GM18526 (cell line): Measurements from ENCODE around the gene OSBPL1A.
A peak's percentile ranks its signal among the peaks of the same experiment; 100 is the strongest.

ENCODE experiments used
- POLR2A ChIP-seq: IDR thresholded peaks from 3 replicates; pipeline ENCODE4 v1.6.1; 2011; ENCODE audit not compliant: insufficient read length; ENCODE audit errors: extremely low read depth

Gene OSBPL1A

GRCh38 chr18:24397694-24398368 is at the start of gene OSBPL1A:
OSBPL1A (minus strand) TSS chr18:24397824; CDS start chr18:24377533, 20,291 bp downstream.
- no peak for TF ChIP-seq POLR2A

- TF ChIP-seq POLR2A = no peak
Measured at GRCh38 chr18:24446953-24447538, 49.4 kb upstream of the OSBPL1A start.

DNA sequence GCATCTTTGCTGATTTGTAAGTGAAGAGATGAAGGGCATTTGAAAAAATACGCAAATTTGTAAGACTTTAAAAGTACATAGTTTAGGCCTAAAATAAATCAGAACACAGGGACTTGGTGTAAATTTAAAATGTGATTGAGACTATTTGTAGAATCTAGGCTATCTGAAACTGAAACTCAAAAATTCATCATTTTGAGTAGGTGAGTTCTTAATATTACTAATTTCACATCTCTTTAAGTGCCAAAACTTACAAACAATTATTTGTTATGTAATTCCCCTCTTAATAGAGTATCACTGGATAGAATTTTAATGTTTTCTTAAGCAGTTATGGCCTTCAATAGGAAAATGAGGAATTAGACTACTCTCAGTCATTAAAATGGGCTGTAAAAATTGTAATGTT is 48.8 kb upstream of the OSBPL1A start:
- no peak for TF ChIP-seq POLR2A

- TF ChIP-seq POLR2A = no peak
Measured at GRCh38 chr18:24443870-24444269, 46.2 kb upstream of the OSBPL1A start.

GRCh38 chr18:24436939-24437338 is 39.3 kb upstream of the OSBPL1A start:
- no peak for TF ChIP-seq POLR2A

GRCh38 chr18:24432618-24433017 is 35.0 kb upstream of the OSBPL1A start:
- TF ChIP-seq POLR2A = no peak

GRCh38 chr18:24429188-24429587 is 31.6 kb upstream of the OSBPL1A start:
- no peak for TF ChIP-seq POLR2A

GRCh38 chr18:24428709-24429108 is 31.1 kb upstream of the OSBPL1A start:
- TF ChIP-seq POLR2A = no peak

DNA sequence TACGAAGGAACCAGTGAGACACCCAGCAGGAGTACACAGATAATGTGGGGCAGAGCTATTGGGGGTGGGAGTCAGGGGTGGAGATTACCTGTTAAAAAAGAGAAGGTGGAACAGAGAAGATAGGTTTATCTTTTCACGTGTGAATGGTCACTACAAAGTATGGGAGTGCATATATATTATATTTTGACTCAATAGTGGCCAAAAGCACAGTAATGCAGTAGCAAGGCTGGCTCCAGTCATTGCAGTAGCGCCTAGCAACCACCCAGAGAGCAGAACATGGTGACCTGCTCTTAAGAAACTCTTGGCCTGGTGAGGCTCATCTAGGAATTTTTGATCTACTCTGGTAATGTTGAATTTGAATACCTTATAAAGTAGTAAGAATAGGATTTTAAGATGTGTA is 29.9 kb upstream of the OSBPL1A start:
- TF ChIP-seq POLR2A = no peak

GRCh38 chr18:24426398-24427294 is 29.0 kb upstream of the OSBPL1A start, which contains the start of gene IMPACT:
IMPACT (plus strand) TSS chr18:24426670; CDS start chr18:24426757, 87 bp downstream.
- peak; percentile 55 for TF ChIP-seq POLR2A

DNA sequence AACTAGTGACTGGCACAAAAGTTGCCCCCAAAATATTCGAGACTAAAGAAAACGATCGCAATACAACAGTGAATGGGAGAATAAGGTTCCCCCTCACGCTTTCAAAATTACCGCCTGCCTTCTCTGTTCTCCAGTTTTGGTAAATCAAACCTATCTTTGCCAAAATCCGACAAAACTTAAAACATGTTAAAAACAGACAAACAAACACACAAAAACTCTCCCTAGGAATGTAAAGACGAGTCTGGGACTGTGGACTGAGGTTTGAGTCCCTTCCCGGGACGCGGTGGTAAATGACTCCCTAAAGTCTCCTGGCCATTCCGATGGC is 28.4 kb upstream of the OSBPL1A start:
- no peak for TF ChIP-seq POLR2A

GRCh38 chr18:24421831-24422230 is 24.2 kb upstream of the OSBPL1A start:
- no peak for TF ChIP-seq POLR2A

DNA sequence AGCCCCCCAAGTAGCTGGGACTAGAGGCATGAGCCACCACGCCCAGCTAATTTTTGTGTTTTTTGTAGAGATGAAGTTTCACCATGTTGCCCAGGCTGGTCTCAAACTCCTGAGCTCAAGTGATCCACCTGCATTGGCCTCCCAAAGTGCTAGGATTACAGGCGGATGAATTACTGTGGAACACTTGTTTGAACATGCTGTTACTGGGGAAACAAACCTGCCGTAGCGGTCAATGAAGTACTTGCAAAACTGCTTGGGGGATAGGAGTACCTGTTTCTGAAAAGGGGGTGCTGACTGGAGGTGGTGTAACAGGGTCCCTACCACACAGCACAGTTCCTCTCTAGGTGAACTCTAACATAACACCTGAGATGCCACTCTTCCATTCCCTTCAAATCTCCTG is 22.9 kb upstream of the OSBPL1A start:
- TF ChIP-seq POLR2A = no peak

DNA sequence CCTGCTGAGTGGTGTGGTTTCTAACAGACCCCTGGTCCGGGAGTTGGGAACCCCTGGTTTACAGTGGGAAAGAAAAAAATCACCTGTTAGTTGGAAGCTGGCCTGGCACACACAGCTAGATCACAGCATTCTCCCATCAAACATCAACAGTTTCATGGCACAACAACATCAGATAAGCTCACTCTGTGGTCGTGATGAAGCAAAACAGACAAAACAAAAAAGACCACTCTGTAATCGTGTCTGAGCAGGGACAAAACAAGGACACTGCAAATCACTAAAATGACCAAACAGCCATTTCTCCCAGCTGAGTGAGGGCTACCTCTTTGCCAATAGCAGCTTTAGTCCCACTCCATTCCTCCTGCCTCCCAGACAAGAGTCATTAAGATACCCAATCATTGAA is 19.9 kb upstream of the OSBPL1A start:
- no peak for TF ChIP-seq POLR2A

DNA sequence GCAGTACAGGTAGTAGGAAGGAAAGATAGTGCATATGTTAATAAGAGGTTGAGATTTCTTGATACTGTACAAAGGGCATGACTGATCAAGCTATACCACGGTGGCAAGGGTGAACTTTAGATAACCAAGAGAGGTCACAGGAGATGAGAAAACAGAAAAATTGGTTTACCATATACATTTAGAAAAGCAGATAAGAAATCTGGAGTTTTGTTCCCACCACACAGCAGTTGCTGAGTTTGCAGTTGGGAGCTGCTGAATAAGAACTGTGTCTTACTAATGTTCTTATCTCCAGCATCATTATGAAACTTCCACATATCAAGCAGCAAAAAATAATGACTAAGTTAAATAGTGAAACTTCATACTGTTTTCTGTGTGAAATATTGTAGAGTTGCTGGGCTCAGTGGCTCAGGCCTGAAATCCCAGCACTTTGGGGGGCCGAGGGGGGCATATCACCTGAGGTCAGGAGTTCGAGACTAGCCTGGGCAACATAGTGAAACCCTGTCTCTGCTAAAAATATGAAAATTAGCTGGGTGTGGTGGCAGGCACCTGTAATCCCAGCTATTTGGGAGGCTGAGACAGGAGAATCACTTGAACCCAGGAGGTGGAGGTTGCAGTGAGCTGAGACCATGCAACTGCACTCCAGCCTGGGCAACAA is 16.9 kb upstream of the OSBPL1A start:
- TF ChIP-seq POLR2A = no peak

DNA sequence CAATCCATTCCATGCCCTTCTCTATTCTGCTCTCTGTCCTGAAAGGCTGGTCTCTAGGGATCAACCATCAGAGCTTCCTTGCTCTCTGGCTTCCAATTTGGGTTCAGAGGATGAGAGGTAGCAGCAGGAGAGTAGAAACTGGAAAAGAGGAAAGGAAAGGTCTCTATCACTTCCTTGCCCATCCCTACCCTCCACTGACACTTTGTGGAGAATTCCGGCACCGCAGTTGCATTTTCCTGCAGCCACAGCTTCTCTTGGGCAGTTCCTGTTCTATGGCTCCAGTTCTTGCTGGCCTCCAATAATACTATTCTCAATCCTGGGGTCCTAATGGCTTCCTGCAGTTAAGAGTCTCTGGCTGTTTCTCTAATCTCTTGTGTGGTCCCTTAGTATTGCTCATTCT is 15.5 kb upstream of the OSBPL1A start:
- no peak for TF ChIP-seq POLR2A

- no peak for TF ChIP-seq POLR2A
Measured at GRCh38 chr18:24408496-24408895, 10.9 kb upstream of the OSBPL1A start.
